NOMO-1 treated with DMSO at 0.1 percent for 48 hours (cell line): ENCODE measurements around the gene LACRT.
"Not testable (repeated sequence)": the region's sequence is repeated elsewhere in the genome, so short reads cannot be mapped to it uniquely, and the experiment has no call there.

Experiments used
- DNase-seq: peaks from one replicate; lab custom pipeline; 2025; ENCODE audit not compliant: unreplicated experiment; lab: John Stamatoyannopoulos, UW

The LACRT gene

DNA sequence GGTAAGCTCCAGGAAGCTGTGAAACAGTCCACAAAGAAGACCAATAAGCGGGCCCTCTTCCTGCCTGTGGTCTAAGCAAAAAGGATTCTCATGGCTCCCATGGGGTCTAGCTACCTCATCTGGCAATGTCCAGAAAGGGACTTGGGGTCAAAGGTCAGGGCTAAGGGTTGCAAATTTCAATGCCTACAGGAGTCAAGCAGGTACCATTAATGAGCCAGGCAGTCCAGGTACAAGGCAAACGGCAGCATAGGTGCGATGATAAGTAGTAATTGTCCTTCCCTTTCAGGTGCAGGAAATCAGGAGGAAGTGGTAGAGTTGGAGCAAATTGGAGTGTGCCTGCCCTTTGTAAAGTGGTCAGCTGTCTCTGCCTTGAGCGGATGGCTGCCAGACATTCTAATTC lies 6.4 kb upstream of the LACRT start:
- no peak for DNase-seq

DNA sequence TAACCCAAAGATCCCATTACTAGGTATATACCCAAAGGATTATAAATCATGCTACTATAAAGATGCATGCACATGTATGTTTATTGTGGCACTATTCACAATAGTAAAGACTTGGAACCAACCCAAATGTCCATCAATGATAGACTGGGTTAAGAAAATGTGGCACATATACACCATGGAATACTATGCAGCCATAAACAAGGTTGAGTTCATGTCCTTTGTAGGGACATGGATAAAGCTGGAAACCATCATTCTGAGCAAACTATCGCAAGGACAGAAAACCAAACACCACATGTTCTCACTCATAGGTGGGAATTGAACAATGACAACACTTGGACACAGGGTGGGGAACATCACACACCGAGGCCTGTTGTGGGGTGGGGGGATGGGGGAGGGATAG lies 4.4 kb upstream of the LACRT start:
- not testable (repeated sequence) for DNase-seq

DNA sequence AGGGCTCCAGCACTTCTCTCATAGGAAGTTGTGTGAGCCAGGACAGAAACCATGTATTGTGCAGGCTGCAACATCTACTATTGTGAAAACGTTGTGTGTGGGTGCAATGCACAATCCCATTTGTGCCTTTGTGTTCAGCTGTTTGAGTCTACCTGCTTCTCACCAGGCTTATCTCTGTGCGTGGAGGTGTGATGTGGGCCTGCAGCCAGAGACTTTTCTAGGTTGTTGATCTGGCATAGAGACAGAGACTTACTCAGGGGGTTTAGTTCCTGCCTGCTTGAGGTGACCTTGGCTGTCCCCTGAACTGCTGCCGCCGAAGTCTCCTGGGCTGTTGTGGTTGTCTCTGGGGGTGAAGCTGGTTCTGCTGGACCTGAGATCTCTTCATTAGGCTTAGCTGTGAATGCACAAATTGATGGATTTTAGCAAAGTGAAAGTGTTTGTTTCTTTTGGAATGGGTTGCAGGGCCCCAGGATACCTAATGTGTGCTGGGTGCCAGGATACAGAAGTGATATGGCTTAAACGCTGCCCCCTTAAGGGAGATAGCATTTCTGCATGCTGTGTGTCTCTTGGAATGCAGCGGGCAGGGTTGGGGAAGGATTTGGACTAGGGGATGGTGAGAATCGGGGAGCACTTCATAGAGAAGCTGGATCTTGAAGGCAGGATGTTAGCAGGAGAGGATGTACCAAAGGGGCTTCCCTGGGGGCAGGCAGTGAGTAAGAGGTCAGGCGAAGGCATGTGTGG lies 2.5 kb downstream of the LACRT start:
- DNase-seq: no peak

DNA sequence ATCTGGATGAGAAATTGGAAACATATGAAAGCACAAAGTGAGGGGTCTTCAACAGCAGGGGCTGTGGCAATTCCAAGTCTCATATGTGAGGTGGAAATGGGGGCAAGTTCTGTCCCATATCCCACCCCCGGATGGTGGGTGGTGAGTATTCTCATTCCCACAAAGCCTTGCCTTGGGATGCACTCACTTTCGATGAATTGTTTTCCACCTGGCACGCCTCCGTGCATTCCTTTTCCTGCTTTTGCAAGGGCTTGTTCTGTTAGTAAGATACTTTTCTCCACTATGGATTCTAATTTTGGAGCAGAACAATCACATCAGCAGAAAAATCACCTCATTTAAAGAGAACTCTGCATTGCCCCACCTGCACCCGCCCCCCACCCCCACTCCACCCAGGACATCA lies 3.1 kb downstream of the LACRT start:
- no peak for DNase-seq

DNA sequence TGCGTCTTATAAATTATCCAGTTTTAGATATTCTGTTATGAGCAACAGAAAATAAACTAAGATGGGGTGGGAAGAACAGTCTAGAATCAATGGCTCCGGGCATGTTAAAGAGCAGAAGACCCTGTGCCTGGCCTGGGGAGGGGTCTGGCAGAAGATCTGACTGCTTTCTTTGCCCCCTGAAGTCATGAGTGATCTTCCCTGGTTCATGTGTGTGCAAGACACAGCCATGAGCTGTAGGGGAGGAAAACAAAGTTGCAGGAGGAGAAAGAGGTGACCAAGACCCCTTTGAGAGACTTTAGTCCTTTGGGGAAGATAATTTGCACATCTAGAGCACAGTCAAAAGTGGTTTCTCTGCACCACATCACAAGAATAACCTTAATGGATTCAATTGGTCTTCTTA lies 4.8 kb downstream of the LACRT start:
- DNase-seq: no peak

DNA sequence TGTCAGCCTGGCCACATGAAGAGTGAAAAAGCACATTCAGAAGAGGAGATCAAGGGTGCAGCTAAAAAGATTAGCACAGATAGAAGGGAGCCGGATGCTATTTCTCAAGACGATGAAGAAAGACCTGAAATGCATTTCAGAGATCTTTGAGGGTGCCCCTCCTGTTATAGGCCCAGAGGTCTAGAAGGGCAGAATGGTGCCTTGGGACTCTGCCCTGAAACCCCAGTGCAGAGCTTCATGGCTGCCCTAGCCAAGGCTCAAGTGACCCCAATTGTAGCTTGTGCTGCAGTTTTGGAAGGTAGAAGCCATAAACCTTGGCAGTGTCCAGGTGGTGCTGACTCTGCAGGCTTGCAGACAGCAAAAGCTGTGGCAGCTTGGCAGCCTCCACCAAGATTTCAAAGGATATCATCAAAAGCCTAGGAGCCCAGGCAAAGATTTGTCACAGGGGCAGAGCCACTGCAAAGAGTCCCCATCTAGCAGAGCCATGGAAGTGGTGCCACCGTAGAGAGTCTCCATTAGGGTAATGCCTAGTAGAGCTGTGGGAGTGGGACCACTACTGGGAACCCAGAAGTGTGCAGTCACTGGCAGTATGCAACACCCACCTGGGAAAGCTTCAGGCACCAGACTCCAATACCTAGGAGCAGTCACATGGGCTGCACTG lies 6.4 kb downstream of the LACRT start:
- DNase-seq: no peak

DNA sequence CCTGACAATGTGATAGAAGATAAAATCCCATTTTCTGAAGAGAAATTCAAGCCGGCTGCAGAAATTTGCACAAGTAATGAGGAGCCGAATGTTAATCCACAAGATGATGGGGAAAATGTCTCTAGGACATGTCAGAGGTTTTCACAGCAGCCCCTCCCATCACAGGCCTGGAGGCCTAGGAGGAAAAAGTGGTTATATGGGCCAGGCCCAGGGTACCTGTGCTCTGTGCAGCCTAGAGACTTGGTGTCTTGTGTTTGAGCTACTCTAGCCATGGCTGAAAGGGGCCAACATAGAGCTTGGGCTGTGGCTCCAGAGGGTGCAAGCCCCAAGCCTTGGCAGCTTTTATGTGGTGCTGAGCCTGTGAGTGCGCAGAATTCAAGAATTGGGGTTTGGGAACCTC lies 7.4 kb downstream of the LACRT start:
- DNase-seq: no peak

DNA sequence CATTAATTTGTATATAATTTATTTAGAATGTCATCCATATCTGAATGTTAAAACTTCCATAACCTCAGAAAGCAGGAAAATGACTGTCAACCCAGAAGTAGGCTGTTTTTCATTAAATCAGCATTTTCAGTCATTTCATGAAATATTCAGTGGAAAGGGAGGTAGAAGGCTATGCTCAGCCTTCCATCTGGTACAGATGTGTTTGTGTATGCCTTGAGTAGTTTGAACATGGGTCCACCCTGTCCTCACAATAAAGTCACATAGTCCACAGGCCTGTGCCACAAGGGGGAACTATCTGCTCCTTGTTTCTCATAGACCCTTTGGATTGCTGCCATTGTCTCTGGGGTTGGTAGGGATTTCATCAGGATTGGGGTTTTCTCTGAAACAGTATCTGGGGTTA lies 9.1 kb downstream of the LACRT start:
- DNase-seq: no peak

DNA sequence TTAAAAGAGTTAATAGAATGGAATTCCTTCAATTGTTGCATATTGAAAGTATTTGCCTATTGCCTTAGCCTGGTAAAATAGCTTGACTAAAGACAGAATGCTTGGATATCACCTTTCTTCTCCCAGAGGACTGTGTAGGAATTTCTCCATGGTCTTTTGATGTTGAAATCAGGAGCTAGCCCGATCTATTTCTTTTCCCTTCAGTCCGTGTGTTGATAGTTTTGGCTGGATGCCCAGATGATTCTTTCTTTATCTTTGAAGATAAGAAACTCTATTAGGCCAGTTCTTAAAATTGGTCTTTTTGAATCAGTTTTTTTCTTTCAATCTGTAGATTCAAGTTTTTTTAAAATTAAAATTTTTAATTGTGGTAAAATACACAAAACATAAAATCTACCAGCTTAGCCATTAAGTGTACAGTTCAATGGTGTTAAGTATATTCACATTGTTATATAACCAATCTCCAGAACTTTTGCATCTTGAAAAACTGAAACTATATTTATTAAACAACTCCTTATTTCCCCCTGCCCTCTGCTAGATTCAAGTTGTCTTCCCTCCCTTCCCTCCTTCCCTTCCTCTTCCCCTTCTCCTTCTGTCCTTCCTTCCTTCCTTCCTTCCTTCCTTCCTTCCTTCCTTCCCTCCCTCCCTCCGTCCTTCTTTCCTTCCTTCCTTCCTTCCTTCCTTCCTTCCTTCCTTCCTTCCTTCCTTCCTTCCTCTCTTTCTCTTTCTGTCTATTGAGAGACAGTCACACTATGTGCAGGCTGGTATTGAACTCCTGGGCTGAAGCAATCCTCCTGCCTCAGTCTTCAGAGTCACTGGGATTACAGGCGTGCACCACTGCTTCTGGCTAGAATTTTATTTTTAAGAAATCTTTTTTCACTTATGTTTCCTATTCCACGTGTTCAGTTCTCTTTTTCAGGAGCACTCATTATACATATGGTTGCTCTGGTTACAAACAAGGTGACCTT lies 10.1 kb downstream of the LACRT start:
- DNase-seq: no peak

DNA sequence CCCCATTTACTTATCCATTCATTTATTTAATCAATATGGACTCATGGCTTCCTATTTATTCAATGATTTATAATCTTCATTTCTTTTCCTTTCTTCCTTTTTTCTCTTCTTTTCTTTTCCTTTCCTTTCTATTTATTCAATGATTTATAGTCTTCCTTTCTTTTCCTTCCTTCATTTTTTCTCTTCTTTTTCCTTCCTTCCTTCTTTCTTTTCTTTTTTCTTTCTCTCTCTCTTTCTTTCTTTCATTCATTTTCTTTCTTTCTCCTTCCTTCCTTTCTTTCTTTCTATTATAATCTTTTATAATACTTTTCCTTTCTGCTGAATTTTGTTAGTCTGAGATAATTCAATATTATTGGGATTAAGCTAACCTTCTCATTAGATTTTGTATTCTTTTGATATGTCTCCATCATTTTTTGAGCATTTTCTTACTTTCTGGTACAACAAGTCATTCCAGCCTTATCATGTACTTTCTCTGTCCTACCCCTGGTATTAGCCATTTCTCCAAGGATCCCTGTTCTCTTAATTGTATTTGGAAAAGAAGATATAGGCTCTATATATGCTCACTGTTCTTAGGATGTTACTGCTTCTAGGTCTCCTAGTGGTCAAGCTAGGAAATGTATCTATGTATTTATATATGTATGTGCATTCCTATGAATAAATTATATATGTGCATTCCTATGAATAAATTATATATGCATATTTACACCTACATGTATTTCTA lies 12.1 kb downstream of the LACRT start:
- peak; percentile 3 for DNase-seq

DNA sequence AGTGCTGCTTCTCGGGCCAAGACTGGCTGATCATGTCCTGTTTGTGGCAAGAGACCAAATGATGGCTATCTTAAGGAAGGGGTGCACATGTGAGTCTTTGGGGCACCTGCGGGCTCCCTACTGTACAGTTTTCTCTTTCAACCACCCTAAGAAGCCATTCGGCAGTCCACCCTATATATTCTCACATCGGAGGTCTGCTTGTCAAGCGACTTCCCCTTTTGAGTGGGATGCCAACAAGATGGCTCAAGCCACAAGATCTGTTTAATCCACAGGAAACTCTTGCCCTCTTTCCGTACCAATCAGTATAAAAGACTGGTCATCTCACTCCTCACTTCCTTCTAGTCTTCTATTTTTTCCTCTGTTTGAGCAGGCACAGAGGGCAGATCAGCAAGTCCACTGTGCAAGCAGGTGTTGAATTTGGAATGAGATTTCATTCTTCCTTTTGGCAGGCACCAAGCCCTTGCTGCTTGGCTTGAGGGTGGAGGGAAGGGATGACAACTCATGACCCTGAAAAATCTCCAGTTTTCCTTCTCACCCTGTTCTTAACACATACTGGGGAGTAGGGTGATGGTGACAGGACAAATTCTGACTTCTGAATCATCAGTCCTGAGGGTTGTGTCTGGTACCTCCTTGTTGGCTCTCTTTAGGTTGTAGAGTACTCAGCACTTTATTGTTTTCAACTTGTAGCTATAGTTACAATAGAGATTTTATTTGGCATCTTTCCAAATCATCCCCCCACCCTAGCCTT lies 17.6 kb downstream of the LACRT start:
- DNase-seq: peak; percentile 83

DNA sequence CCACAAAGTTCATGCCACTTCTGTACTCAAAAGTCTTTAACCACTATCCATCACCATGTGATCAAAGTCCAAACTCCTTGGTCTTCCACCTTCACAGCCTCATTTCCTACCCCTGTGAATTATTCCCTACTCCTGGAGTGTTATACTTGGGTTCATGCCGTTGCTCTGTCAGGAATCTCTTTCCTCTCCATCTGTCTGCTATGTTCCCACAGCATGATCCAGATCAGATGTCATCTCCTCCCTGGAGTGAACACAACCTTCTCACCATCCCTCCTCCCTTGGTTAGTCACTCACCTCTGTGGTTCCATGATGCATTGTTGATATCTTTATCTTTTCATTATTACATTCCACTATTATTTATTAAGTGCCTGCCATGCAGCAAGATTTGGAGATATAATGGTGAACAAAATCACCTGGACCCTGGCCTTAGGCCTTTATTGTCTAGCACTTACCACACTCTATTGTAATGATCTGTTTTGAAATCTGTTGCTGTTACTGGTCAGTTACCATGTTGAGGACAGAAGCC lies 22.4 kb downstream of the LACRT start:
- no peak for DNase-seq

DNA sequence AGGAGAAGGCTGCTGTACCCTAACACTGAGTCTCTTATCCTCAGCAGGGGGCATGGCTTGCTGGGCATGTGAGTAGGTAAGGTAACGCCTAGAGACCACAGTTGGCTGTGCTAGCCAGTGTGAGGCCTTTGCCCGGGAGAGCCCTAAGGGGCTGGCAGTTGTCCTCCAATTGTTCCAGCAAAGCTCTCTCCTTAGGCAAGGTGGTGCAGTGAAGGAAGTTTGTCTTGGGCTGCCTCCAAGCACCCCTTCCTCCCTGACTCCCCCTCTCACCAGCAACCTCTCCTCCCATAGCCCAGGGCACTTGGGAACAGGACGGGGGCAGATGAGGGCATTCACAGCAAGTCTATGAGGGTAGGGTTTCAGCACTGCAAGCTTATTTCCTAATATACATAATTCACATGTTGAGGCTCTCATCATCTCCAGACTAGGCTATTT lies 23.0 kb downstream of the LACRT start:
- no peak for DNase-seq

DNA sequence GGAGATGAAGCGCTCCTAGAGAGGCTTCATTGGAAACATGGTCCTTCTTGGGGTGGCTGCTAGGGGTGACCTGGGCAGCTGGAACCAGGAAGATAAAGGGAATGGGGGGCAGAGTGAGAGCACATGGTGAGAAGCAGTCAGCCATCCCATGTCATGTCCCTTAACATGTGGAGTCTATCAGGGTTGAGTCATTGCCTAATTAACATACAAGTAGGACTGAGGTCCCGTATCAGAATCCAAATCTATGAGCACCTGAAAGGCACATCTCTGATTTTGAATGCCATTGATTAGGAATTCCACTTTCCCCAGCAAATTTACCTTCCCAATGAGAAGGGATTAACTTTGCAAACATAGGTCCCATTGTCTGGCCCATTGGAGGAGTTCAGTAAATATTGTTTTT lies 25.9 kb downstream of the LACRT start:
- no peak for DNase-seq

DNA sequence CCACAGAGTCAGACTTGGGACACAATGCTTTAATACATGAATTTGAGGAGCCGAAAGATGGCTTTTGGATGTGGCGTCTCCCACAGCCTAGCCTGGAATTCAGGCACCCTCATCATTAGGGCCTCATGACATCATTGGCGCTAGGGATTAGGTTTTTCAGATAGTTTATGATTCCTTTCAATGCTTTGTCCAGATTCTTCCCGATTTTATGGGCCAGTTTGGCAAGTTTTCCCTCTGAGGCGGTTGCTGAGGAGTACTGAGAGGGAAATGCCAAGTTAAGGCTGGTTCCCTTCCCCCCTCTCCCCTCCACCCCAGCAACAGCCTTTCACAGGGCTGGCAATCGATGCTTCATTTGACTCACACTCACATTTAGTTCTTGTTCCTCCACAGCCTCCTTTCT lies 26.5 kb downstream of the LACRT start:
- DNase-seq: no peak

DNA sequence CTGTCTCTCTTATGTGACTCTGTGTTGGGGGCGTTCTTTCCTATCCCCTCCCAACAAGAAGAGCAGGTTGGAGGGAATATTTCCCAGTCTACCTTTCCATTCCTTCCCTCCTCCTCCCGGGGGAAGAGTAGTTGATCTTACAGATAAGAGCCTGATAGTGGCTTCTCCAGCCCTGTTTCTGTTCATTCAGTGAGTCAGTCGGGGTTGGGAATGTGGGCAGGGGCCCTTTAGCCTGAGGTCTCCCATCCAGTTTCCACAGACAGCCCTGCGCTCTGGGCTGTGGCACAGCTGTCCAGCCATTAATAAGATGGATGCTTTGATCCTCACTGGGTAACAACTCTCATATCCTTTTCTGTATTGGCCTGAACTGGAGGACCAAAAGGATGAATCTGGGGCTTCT lies 28.1 kb downstream of the LACRT start:
- DNase-seq: no peak

DNA sequence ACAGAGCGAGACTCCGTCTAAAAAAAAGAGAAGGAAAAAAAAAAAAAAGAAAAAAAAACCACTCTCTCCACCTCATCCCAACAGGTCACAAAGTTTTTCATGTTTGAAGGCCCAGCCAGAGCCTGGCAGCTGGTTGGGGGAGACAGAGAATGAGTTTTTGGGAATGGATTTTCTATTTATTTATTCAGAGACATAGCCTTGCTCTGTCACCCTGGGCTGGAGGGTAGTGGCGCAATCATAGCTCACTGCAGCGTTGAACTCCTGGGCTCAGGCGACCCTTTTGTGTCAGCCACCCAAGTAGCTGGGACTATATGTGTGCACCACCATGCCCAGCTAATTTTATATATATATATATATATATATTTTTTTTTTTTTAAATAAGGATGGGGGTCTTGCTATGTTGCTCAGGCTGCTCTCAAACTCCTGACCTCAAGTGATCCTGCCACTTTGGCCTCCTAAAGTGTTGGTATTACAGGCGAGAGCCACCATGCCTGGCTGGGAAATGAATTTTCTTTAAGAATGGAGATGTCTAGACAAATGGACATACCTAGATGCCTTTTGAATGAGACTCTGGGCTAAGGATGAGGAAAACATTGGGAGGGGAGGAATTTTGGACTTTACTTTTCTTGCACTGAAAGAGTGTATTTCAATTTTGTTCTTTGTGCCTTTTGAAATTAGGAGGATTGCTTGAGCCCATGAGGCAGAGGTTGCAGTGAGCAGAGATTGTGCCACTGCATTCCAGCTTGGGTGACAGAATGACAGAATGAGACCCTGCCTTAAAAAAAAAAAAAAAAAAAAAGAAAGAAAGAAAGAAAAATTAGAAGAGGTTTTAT lies 29.3 kb downstream of the LACRT start:
- DNase-seq: no peak

DNA sequence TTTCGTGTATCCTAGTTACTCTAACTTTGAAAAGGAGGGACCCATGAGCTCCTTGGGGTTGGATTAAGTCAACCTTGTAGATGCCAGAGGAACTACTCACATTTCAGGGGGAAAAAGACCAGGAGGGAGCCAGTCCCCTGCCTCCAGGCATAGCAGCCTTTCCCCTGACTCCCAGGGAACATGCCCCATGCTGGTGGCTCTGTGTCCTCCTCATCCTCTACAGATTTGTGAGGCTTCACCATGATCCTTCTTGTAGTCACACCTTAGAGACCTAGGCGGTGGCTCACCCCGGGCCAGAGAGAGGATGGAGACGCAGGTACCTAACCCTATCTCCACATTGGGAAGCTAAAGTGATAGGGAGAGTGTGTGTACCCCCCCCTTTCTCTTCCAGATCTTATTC lies 30.3 kb downstream of the LACRT start:
- no peak for DNase-seq

DNA sequence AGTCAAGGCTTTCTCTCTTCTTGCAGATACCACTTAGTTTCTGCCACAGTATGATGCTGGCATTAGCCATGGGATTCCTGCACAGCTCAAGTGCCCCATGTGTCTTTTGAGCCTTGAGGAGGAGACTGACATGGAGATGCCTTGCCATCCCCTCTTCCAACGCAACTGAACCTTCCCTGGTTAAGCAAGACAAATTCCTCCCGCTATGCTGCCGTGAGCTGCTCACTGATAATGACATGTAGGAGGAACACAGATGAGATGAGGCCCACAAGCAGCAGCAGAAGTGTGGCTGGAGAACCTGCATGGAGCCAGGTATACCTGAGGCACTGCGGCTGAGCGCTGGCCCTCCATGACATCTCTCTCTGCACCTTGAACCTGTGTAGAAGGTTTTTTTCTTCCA lies 30.8 kb downstream of the LACRT start:
- no peak for DNase-seq
